GM12875 (cell line): ENCODE results near the gene LEF1.

Source experiments
- H3K4me3 ChIP-seq: one replicate; pipeline ENCODE4 v1.5.1; 2011; ENCODE audit warnings: low read depth, low read length, control low read depth
- TF ChIP-seq, protein P1 (sequence below): IDR thresholded peaks from 2 replicates; pipeline ENCODE4 v1.5.1; 2011; ENCODE audit warnings: low read depth, mild to moderate bottlenecking, control low read depth, inconsistent platforms, low read length, moderate library complexity, borderline replicate concordance; ENCODE audit not compliant: insufficient read depth

The LEF1 gene

DNA sequence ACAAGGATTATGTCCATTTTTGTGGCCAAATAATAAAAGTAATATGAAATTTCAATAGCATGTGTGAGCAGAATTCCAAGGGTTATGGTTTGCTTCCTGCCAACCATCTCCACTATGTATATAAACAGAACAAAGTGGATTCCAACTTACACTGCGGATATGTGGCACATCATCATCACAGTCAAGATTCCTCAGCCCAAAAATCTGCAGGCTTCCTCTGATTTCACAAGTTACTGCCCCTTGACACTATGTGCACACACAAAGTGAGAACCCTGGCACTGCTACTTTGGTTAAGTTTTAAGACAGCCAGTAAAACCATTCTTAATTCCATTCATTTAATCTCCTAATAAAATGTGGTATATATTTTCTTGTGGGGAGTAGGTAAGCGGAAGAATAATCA lies 76.4 kb downstream of the LEF1 start:
- TF ChIP-seq, protein P1, sequence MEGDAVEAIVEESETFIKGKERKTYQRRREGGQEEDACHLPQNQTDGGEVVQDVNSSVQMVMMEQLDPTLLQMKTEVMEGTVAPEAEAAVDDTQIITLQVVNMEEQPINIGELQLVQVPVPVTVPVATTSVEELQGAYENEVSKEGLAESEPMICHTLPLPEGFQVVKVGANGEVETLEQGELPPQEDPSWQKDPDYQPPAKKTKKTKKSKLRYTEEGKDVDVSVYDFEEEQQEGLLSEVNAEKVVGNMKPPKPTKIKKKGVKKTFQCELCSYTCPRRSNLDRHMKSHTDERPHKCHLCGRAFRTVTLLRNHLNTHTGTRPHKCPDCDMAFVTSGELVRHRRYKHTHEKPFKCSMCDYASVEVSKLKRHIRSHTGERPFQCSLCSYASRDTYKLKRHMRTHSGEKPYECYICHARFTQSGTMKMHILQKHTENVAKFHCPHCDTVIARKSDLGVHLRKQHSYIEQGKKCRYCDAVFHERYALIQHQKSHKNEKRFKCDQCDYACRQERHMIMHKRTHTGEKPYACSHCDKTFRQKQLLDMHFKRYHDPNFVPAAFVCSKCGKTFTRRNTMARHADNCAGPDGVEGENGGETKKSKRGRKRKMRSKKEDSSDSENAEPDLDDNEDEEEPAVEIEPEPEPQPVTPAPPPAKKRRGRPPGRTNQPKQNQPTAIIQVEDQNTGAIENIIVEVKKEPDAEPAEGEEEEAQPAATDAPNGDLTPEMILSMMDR, result no peak
- no peak overlapping the region for H3K4me3 ChIP-seq

DNA sequence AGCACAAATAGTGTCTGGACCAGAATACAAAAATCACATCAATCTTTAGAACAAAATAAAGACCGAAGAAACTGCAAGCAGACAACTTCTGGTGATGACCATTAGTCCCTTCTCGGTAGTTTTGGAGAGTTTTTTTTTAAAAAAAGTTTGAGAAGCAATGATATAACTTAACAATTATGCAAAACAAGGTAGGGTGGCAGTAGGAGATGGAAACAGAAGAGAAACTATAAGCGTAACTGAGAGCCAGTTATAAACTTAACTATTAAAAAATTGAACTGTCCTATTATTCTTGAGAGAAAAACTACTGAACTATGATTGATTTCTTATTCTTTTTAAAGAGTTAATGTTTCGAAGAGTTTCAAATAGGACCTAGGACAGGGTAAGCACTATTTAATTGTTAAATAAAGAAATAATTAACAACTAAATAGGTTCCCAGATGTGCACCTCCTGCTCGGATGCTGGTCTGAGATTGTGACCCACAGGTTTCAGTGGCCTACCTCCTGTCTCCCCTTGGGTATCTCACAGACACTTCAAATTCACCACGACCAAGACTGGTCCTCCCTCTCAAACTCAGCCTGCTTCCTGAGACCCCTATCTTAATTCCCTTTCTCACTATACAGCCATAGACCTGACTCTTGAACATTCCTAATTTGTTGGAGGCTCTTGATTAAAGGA lies 81.3 kb downstream of the LEF1 start:
- TF ChIP-seq, protein P1, result no peak
- H3K4me3 ChIP-seq, result no peak overlapping the region

GRCh38 chr4:108081256-108081655 lies 87.5 kb downstream of the LEF1 start:
- H3K4me3 ChIP-seq, result no peak overlapping the region
- TF ChIP-seq, protein P1, result no peak

DNA sequence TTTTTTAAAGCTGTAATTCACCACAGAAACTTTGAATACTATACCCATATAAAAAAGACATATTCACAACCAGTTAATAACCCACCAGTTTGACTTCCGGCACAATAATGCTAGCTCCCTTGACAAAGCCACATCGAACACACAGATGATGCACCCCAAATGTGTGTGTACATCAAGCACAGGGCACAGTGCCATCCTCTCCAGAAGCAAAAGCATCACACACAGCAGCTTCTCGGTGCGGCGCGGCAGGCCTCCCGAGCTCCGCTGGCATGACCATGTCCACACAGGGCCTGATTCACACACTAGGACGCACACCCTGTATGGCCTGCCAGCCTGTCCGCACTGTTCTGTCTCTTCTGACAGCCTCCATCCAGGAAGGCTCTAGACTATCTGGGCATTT lies 88.0 kb downstream of the LEF1 start:
- TF ChIP-seq, protein P1, result no peak
- H3K4me3 ChIP-seq, result no peak overlapping the region

DNA sequence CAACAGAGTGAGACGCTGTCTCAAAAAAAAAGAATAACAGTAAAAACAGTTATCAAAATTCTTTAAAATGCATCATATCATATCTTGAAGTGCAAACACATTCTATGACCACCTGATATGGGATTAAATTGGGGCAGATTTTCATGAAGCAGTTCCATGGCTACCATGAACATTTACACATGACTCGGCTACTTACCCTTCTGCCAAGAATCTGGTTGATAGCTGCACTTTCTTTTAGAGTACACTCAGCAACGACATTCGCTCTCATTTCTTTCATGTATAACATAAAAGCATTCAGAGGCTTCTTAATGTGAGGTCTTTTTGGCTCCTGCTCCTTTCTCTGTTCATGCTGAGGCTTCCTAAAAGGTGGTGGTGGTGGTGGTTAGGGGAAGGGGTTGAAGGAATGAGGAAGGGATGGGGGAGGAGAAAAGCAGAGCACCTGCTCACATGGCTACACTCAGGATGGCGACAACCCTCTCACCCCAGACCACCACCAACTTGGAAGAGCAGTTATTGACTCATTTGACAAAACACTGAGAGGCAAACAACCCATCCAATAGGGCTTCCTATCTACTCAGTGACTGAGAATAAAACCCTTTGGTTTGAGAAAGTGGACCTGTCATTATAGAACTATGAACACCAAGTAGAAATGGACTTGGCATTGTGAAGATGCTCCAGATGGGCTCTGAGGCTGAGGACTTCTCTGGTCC lies 90.6 kb downstream of the LEF1 start:
- H3K4me3 ChIP-seq, result no peak overlapping the region
- TF ChIP-seq, protein P1, result no peak

DNA sequence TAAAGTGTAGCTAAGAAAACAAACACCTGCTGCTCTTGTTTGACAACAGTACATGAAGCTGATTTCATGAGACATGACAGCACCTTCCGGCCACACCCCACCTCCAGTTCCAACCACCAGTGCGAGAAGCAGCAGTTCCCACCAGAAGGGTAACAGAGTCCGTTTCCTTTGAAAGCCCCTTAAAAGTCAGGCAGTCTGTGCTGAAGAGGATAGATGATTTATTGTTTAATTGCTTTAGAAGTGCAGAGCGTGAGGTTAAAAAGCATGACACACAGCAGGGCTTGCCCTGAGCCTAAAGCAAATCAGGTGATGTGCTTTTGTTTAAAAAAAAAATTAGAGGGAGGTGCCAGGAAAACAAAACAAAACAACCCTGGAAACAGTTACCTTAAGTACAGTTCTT lies 96.4 kb downstream of the LEF1 start:
- TF ChIP-seq, protein P1, result no peak
- no peak overlapping the region for H3K4me3 ChIP-seq

DNA sequence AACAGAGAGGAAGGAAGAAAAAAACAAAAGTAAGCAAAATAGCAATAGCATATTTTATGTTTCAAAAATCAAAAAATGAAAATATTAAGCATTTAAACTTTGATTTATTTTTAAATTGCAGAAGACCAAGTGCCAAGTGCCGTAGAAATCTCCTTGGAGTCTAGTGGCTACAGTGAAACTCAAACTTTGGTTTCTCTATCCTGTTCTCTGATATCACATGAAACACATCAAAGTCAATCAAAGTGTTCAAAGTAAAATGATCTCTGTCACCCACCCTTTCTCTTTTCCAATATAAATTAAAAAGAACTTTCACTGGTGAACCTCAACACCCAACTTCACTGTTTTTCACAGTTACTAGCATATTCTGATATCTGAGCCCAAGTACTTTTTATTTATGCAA lies 98.0 kb downstream of the LEF1 start:
- TF ChIP-seq, protein P1, result no peak
- H3K4me3 ChIP-seq, result no peak overlapping the region
